ENCODE data around the gene NOL4L. TPM values are rescaled to one million over a fixed set of nuclear protein-coding genes. Genes with fewer than 3 reads are reported as not detected.

NOL4L gene
- total RNA-seq, 1 donor from 2014 or later: 11.9 TPM

- Histone ChIP-seq H3K4me1 (peaks cover 39% of the 10 kb centered on the region), H3K79me2 (ENCODE audit: low read depth) (no peaks in the 10 kb centered on the region), H3F3A (ENCODE audit: low read depth) (peaks cover 45% of the 10 kb centered on the region), H3K9ac (no peak overlapping the region), H2AFZ (replicated peaks) (no peak overlapping the region), H4K20me1 (ENCODE audit: low read depth) (peaks cover 26% of the 10 kb centered on the region), H3K36me3 (no peaks in the 10 kb centered on the region), H3K27me3 (no peaks in the 10 kb centered on the region), H3K4me3 (no peak overlapping the region), H3K9me3 (ENCODE audit: low read depth) (no peaks in the 10 kb centered on the region), H3K4me2 (no peak overlapping the region), H3K27ac (no peak overlapping the region)
- H3K9me3 Mint-ChIP-seq: peaks cover 3% of the 10 kb centered on the region
- DNase-seq (ENCODE audit: low spot score): no peak
- H3K36me3 Mint-ChIP-seq: no peaks in the 10 kb centered on the region
- no peak overlapping the region for H3K4me3 Mint-ChIP-seq
- peak overlapping the region; percentile 51 for H3K27ac Mint-ChIP-seq
- H3K27me3 Mint-ChIP-seq (ENCODE audit: insufficient read depth, low read depth): peaks cover 9% of the 10 kb centered on the region
- peaks cover 46% of the 10 kb centered on the region for H3K4me1 Mint-ChIP-seq
- no peak for TF ChIP-seq CTCF (IDR thresholded peaks at IDR 0.05)
- no peak for TF ChIP-seq EZH2phosphoT487 (IDR thresholded peaks at IDR 0.05)
- no peak for TF ChIP-seq EZH2 (IDR thresholded peaks at IDR 0.05)
Observed at GRCh38 chr20:32564921-32565734, 20.0 kb downstream of the NOL4L start.

- Mint-ChIP-seq H3K4me1 (peaks cover 42% of the 10 kb centered on the region), H3K9me3 (peaks cover 3% of the 10 kb centered on the region), H3K4me3 (no peak overlapping the region), H3K27me3 (ENCODE audit: insufficient read depth, low read depth) (peaks cover 9% of the 10 kb centered on the region), H3K36me3 (no peaks in the 10 kb centered on the region), H3K27ac (no peak overlapping the region)
- Histone ChIP-seq H3K9me3 (ENCODE audit: low read depth) (no peaks in the 10 kb centered on the region), H3K4me2 (no peak overlapping the region), H2AFZ (replicated peaks) (no peak overlapping the region), H4K20me1 (ENCODE audit: low read depth) (peaks cover 23% of the 10 kb centered on the region), H3F3A (ENCODE audit: low read depth) (peaks cover 49% of the 10 kb centered on the region), H3K4me1 (peaks cover 40% of the 10 kb centered on the region), H3K9ac (no peak overlapping the region), H3K79me2 (ENCODE audit: low read depth) (no peaks in the 10 kb centered on the region), H3K36me3 (no peaks in the 10 kb centered on the region), H3K27me3 (no peaks in the 10 kb centered on the region), H3K27ac (no peak overlapping the region), H3K4me3 (no peak overlapping the region)
- TF ChIP-seq EZH2 (IDR thresholded peaks at IDR 0.05): no peak
- no peak for TF ChIP-seq EZH2phosphoT487 (IDR thresholded peaks at IDR 0.05)
- no peak for TF ChIP-seq CTCF (IDR thresholded peaks at IDR 0.05)
- no peak for DNase-seq (ENCODE audit: low spot score)
Observed at GRCh38 chr20:32564440-32564839, 20.7 kb downstream of the NOL4L start.

- no peak overlapping the region for H3K27ac Mint-ChIP-seq
- no peak for TF ChIP-seq EZH2 (IDR thresholded peaks at IDR 0.05)
- TF ChIP-seq EZH2phosphoT487 (IDR thresholded peaks at IDR 0.05): no peak
- TF ChIP-seq CTCF (IDR thresholded peaks at IDR 0.05): no peak
- H3K36me3 Mint-ChIP-seq: no peaks in the 10 kb centered on the region
- H3K4me1 Mint-ChIP-seq: peaks cover 42% of the 10 kb centered on the region
- peaks cover 55% of the 10 kb centered on the region for H3F3A ChIP-seq (ENCODE audit: low read depth)
- H3K4me3 ChIP-seq: no peak overlapping the region
- H3K9ac ChIP-seq: no peak overlapping the region
- H2AFZ ChIP-seq (replicated peaks): no peak overlapping the region
- peak; percentile 81 for DNase-seq (ENCODE audit: low spot score)
- H3K36me3 ChIP-seq: no peaks in the 10 kb centered on the region
- H3K9me3 ChIP-seq (ENCODE audit: low read depth): no peaks in the 10 kb centered on the region
- H3K27ac ChIP-seq: peak overlapping the region; percentile 67
- no peak overlapping the region for H3K4me3 Mint-ChIP-seq
- peaks cover 23% of the 10 kb centered on the region for H4K20me1 ChIP-seq (ENCODE audit: low read depth)
- peaks cover 42% of the 10 kb centered on the region for H3K4me1 ChIP-seq
- no peaks in the 10 kb centered on the region for H3K27me3 ChIP-seq
- H3K79me2 ChIP-seq (ENCODE audit: low read depth): no peaks in the 10 kb centered on the region
- H3K27me3 Mint-ChIP-seq (ENCODE audit: insufficient read depth, low read depth): peaks cover 11% of the 10 kb centered on the region
- peaks cover 3% of the 10 kb centered on the region for H3K9me3 Mint-ChIP-seq
- peak overlapping the region; percentile 53 for H3K4me2 ChIP-seq
Observed at GRCh38 chr20:32563311-32564272, 21.5 kb downstream of the NOL4L start.

Data from neural progenitor cell (in vitro differentiated cells).